SK-N-MC (cell line): Measurements from ENCODE around the gene ADORA2B.
"Not testable (repeated sequence)": the region's sequence is repeated elsewhere in the genome, so short reads cannot be mapped to it uniquely, and the experiment has no call there.

ENCODE experiments used
- DNase-seq: peaks from one replicate; pipeline ENCODE4 v3.0.0-alpha.2; 2011; ENCODE audit warnings: low read depth, low spot score
- H3K27ac ChIP-seq: fragments of 200-600 bp; sonication (generic); 2 replicates; pipeline ENCODE4 v1.5.1; 2016; ENCODE audit warnings: mixed run types
- H3K36me3 ChIP-seq: fragments of 200-600 bp; sonication (generic); 2 replicates; pipeline ENCODE4 v1.6.1; 2017; ENCODE audit warnings: antibody characterized with exemption, low read length, mixed read lengths; ENCODE audit not compliant: insufficient read depth
- H3K4me3 ChIP-seq: fragments of 200-600 bp; sonication (generic); 2 replicates; pipeline ENCODE4 v1.5.1; 2016
- H3K9ac ChIP-seq: fragments of 200-600 bp; sonication (generic); 2 replicates; pipeline ENCODE4 v1.8.0; 2017; ENCODE audit warnings: mixed run types, mixed read lengths; ENCODE audit not compliant: insufficient read length
- H3K9me3 ChIP-seq: fragments of 200-600 bp; sonication (generic); 2 replicates; pipeline ENCODE4 v1.6.1; 2017; ENCODE audit warnings: low read depth, mild to moderate bottlenecking, antibody characterized with exemption, low read length, moderate library complexity, mixed read lengths
- EZH2 ChIP-seq: fragments of 200-600 bp; sonication (generic); IDR thresholded peaks from one replicate; pipeline ENCODE4 v1.6.1; 2017; ENCODE audit warnings: antibody characterized with exemption
- FOXP2 ChIP-seq: optimal IDR thresholded peaks from 2 replicates; pipeline ENCODE3; 2011; ENCODE audit warnings: mild to moderate bottlenecking, moderate library complexity; ENCODE audit not compliant: insufficient read depth; ENCODE audit errors: extremely low read length, control extremely low read depth
- POLR2AphosphoS5 ChIP-seq: IDR thresholded peaks from 2 replicates; pipeline ENCODE4 v1.6.1; 2012; ENCODE audit warnings: mild to moderate bottlenecking, low read depth, low read length, borderline replicate concordance

The ADORA2B gene

DNA sequence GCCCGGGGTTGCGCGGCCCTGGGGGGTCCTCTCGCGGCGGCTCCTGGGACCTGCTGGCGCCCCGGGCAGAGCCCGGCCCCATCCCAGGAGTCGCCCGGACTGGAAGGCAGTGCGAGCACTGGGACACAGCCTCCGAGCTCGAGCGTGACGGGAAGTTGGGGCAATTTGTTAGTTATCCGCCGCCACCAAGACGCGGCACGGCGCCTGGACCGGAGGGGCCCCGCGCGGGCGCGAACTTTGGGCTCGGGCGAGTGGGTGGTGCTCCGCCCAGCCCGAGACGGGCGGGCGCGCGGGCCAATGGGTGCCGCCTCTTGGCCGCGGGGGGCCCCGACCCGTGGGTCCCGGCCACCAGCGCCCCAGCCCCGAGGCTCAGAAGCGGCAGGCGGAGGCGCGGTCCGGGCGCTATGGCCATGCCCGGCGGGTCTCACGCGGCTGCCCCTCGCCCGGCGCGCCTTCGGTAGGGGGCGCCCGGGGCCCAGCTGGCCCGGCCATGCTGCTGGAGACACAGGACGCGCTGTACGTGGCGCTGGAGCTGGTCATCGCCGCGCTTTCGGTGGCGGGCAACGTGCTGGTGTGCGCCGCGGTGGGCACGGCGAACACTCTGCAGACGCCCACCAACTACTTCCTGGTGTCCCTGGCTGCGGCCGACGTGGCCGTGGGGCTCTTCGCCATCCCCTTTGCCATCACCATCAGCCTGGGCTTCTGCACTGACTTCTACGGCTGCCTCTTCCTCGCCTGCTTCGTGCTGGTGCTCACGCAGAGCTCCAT lies at the start of gene ADORA2B:
ADORA2B (plus strand) TSS at position 372 of the 768 bp plus-strand sequence; CDS start at position 491, 119 bp downstream.
- DNase-seq, result no peak
- no peaks in the 10 kb centered on the region for H3K36me3 ChIP-seq
- H3K9ac ChIP-seq, result peak within 1 kb of the TSS; percentile 51
- no peak within 1 kb of the TSS for H3K27ac ChIP-seq
- H3K4me3 ChIP-seq, result peak within 1 kb of the TSS; percentile 79
- no peaks in the 10 kb centered on the region for H3K9me3 ChIP-seq
- no peak for TF ChIP-seq POLR2AphosphoS5
- TF ChIP-seq EZH2, result no peak
- no peak for TF ChIP-seq FOXP2

DNA sequence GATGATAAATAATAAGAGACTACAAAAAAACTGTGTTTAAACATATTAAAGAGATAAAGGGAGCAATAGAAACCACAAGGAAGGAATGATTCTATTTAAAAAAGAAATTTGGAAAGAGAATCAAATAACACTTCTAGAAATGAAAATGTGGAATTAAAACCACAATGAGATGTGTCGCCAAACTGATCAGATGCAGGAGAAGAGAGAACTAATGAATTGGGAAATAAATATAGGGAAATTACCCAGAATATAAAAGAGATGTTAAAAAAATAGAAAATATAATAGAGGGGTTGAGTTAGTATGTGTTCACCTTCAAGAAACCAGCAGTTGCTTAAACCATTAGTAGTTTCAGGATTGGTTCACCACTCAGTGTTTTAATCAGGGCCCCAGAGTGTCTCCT lies 48.7 kb upstream of the ADORA2B start:
- TF ChIP-seq FOXP2 (no peak), EZH2 (no peak), POLR2AphosphoS5 (no peak)

DNA sequence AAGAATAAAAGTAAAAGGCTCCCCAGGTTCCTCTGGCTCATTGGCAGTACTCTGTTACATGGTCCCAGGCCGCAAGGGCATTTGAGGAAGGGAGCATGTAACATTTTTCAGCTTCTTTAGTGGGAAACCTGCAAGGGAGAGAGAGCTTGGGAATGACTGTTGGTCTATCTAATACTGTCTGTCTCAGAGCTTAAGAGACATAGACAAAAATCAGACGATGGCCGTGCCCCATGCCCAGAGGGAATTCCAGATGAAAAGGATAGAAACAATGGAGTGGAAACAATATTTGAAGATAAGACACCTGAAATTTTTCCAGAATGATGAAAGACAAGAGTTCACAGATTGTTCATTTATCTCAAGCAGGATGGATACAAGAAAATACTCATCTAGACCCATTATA lies 48.1 kb upstream of the ADORA2B start:
- no peak overlapping the region for H3K9ac ChIP-seq
- TF ChIP-seq FOXP2 (no peak), EZH2 (no peak), POLR2AphosphoS5 (no peak)
- DNase-seq, result no peak
- no peaks in the 10 kb centered on the region for H3K36me3 ChIP-seq
- no peak overlapping the region for H3K4me3 ChIP-seq
- H3K9me3 ChIP-seq, result no peaks in the 10 kb centered on the region
- no peak overlapping the region for H3K27ac ChIP-seq

More for the DNA sequence above, 48.7 kb upstream of the ADORA2B start:
- DNase-seq, result no peak
- Histone ChIP-seq H3K4me3 (no peak overlapping the region), H3K27ac (no peak overlapping the region), H3K36me3 (no peaks in the 10 kb centered on the region), H3K9me3 (no peaks in the 10 kb centered on the region), H3K9ac (no peak overlapping the region)

DNA sequence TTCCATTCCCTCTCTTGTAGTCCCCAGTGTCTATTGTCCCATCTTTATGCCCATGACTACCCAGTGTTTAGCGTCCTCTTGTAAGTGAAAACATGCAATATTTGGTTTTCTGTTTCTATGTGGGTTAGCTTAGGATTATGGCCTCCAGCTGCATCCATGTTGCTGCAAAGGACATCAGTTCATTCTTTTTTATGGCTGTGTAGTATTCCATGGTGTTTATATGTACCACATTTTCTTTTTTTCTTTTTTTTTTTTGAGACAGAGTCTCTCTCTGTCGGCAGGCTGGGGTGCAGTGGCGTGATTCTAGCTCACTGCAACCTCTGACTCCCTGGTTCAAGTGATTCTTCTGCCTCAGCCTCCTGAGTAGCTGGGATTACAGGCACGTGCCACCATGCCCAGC lies 45.3 kb upstream of the ADORA2B start:
- DNase-seq, H3K9me3 ChIP-seq, H3K36me3 ChIP-seq, H3K9ac ChIP-seq, H3K4me3 ChIP-seq, H3K27ac ChIP-seq: not testable (repeated sequence)

DNA sequence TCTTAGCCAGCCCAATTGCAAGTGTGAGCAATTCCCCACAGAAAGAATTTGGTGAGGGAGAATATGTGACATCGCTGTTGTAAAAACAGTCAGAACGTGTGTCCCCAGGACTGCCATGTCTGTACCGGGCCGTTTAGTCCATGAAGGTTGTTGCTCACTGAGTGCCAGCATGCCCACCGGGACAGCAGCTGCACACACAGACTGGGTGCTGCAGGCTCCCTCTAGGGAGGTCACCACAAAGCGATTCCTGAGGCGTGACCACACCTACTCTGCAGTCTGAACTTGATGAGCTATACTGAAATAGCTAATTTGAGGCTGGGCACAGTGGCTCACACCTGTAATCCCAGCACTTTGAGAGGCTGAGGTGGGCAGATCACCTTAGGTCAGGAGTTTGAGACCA lies 44.1 kb upstream of the ADORA2B start:
- H3K9ac ChIP-seq, result no peak overlapping the region
- H3K27ac ChIP-seq, result no peak overlapping the region
- no peak for TF ChIP-seq FOXP2
- no peak for TF ChIP-seq POLR2AphosphoS5
- no peak for TF ChIP-seq EZH2
- H3K9me3 ChIP-seq, result no peaks in the 10 kb centered on the region
- H3K36me3 ChIP-seq, result no peaks in the 10 kb centered on the region
- no peak overlapping the region for H3K4me3 ChIP-seq
- DNase-seq, result no peak

DNA sequence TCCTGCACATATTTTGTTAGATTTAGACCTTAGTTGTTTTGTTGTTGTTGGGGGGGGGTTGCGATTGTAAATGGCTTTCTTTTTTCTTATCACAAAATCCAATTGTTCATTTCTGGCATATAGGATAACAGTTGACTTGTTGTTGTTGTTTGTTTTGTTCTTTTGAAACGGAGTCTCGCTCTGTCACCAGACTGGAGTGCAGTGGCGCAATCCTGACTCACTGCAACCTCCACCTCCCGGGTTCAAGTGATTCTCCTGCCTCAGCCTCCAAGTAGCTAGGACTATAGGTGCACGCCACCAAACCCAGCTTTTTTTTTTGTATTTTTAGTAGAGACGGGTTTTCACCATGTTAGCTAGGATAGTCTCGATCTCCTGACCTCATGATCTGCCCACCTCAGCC lies 39.7 kb upstream of the ADORA2B start:
- not testable (repeated sequence) for H3K4me3 ChIP-seq, H3K36me3 ChIP-seq, DNase-seq, H3K9ac ChIP-seq, H3K9me3 ChIP-seq, H3K27ac ChIP-seq

DNA sequence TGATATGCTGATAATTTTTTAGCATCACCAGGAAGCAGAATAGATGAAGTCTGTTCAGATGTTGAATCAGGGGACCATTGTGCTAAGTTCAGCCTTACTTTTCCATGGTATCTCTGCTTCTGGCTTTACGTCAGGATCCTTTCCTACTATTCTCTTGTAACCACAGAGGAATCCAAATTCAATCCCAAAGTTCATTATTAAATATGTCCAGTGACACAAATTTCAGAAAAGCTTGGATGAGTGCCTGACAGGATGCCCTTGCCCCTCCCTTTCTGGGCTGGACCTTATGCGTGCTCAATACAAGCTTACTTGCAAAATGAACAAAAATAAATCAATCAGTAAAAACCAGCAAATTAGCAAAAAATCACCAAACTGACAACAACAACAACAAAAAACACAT lies 37.6 kb upstream of the ADORA2B start:
- no peak for TF ChIP-seq POLR2AphosphoS5
- no peak for TF ChIP-seq FOXP2
- no peak for TF ChIP-seq EZH2
- Histone ChIP-seq H3K36me3 (no peaks in the 10 kb centered on the region), H3K27ac (no peak overlapping the region), H3K9ac (no peak overlapping the region), H3K9me3 (no peaks in the 10 kb centered on the region), H3K4me3 (no peak overlapping the region)
- no peak for DNase-seq

DNA sequence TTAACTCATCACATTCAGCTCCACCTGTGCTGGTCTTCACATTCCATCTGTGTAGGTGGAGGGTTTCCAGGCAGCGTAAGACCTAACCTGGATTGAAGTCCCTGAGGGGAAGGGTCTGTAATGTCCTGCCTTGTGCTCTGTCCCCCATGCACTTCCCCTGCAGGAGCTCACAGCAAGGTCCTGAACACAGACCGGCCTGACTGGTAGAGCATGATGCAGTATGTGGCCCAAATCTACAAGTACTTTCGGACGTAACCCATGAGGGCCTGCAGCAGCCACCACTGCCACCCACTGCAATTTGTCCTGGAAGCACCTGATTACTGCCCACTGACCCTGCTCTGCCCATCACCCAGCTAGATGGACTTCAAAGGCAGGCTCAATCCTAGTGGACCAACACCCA lies 36.6 kb upstream of the ADORA2B start:
- Histone ChIP-seq H3K27ac (no peak overlapping the region), H3K36me3 (no peaks in the 10 kb centered on the region), H3K9me3 (no peaks in the 10 kb centered on the region), H3K4me3 (no peak overlapping the region), H3K9ac (no peak overlapping the region)
- DNase-seq, result no peak
- TF ChIP-seq POLR2AphosphoS5 (no peak), FOXP2 (no peak), EZH2 (no peak)

DNA sequence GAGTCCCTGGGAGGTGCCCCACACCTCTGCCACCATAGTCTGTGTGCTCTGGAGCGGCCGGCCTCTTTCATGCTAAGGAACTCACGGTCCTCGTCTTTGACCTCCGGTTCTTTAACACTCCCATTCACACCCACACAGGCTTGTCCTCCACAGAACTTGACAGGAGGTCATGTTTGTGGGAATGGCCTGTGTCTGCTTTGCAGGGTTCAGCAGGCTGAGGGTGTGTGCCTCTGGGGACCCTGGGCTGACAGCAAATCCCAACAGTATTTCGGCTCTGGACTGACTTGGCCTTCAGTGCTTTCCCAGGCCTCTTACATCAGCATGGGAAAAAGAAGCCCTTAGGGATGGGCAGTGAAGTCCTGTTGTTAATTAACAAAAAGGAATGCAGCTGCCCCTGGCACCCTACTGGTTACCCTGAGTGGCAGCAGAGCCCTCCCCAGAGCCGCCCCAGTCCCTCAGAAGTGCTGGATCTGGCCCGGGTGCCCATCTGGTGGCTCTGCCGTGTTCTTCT lies 35.4 kb upstream of the ADORA2B start:
- Histone ChIP-seq H3K9ac (no peak overlapping the region), H3K36me3 (no peaks in the 10 kb centered on the region), H3K27ac (no peak overlapping the region), H3K9me3 (no peaks in the 10 kb centered on the region), H3K4me3 (no peak overlapping the region)
- TF ChIP-seq EZH2 (no peak), FOXP2 (no peak)
- no peak for DNase-seq
